ENCODE data around the gene C11orf21.

Gene C11orf21

GRCh38 chr11:2307501-2308331 lies 6.0 kb upstream of the C11orf21 start:
- DNase-seq: no peak

DNA sequence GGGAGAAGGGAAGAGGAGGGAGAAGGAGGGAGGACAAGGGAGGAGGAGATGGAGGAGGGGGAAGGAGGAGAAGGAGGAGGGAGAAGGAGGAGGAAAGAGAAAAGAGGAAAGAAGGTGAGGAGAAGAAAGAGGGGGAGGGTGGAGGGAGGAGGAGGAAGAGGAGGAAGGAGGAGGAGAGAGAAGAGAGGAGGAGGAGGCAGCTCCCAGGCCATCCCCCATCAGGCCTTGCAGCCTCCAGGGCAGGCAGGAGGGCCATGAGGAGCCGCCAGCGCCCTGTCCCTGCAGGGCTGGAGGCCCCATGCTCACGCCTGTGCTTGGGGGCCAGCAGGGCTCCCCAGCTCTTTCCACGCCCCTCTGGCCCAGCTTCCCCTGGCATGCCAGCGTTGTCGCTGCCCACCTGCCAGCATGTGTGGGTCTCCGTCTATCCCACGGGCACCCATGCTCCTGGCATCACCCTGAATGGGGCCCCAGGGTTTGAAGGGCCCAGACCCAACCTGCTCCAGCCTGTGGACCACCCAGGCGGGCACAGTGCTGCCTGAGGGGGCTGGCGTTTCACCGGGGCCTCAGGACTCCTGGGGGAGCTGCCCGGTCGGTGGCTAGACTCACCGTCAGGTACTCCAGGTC lies 5.3 kb upstream of the C11orf21 start:
- DNase-seq: peak; percentile 16

GRCh38 chr11:2306452-2306823 lies 4.7 kb upstream of the C11orf21 start:
- peak; percentile 65 for DNase-seq

GRCh38 chr11:2305788-2306451 lies 4.2 kb upstream of the C11orf21 start:
- peak; percentile 7 for DNase-seq

- peak; percentile 37 for DNase-seq
Observed at GRCh38 chr11:2305140-2305778, 3.5 kb upstream of the C11orf21 start.

DNA sequence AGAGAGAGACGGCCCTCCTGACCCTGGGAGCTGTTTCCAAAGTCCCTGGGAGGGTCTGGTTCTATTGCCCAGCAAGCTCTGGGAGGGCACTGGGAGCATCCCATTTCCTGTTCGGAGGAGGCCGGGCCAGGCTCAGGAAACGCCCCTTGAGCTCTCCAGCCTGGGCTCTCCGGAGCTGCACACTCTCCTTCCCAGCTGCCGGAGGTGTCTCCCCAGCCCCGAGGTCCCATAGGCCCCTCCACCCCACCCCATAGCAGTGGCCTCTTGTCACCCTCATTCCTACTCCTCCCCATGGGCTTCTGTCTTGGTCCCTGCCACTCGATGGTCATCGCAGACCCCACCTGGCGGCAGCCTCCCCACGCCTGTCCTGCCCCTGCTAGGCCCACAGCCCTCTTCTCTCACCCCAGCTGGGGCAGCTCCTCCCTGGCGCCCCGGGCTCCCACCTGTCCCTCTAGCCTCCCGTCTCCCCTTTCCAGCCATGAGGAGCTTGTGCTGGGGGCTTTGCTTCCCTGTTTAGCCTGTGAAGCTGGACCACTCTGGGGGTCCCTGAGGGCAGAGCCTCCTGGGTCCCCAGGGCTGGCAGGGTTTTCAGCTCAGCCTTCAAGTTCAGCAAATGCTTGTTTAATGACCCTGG lies 2.9 kb upstream of the C11orf21 start:
- no peak for DNase-seq

DNA sequence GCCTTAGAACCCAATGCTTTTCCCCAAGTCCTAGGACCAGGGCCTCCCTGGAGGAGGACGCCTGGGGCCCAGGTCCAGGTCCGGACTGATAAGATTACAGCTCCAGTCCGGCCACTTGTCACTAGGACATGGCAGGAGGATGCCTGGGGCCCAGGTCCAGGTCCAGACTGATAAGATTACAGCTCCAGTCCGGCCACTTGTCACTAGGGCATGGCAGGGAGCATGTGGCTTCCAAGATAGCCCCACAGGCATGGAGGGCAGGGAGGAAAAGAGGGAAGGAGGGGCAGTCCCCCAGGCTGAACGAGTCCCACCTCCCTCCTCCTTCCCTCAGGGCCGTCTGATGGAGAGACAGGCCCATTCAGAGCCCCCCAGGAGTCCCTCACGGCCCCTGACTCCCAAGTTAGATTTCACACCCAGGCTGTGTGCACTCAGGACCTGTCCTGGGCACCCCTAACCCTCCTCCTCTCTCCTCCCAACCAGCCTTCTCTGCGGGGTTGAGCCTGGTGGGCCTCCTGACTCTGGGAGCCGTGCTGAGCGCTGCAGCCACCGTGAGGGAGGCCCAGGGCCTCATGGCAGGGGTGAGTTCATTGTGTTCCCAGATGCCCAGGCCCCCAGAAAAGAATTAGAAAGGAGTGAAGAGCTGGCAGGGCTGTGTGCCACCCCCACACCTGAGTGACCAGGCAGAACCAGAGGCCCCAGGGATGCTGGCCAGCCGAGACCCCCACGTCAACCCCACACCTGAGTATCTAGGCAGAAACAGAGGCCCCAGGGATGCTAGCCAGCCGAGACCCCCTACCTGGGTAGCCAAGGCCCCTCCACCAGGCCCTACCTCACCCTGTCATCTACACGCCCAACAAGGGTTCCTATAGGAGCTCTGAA lies 2.1 kb upstream of the C11orf21 start:
- no peak for DNase-seq

- no peak for DNase-seq
Observed at GRCh38 chr11:2302896-2303626, 1.3 kb upstream of the C11orf21 start.

DNA sequence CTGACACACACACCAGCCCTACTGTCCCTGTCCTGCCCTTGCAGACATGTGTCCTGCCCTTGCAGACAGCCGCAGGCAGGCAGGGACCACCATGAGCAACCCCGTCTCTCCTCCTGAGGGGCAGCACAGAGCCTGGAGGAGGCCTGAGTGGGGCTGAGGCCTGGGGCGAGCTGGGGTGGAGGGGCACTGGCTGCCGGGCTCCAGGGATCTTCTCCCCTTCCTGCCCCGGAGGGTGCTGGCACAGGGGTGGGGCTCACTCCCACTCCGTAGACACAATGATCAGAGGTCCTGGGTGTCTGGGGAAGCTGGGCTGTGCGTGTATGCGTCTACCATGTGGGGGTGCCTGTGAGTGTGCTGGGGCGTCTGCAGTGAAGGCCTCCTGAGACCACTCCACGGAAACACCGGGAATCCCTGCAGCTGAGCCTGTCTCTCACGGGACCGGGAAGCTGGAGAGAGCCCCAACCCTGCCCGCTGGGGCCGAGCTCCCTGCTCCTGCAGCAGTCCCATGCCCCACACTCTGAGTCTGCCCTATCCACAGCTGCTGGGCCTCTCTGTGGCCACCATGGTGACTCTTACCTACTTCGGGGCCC lies 683 bp upstream of the C11orf21 start:
- DNase-seq: no peak

DNA sequence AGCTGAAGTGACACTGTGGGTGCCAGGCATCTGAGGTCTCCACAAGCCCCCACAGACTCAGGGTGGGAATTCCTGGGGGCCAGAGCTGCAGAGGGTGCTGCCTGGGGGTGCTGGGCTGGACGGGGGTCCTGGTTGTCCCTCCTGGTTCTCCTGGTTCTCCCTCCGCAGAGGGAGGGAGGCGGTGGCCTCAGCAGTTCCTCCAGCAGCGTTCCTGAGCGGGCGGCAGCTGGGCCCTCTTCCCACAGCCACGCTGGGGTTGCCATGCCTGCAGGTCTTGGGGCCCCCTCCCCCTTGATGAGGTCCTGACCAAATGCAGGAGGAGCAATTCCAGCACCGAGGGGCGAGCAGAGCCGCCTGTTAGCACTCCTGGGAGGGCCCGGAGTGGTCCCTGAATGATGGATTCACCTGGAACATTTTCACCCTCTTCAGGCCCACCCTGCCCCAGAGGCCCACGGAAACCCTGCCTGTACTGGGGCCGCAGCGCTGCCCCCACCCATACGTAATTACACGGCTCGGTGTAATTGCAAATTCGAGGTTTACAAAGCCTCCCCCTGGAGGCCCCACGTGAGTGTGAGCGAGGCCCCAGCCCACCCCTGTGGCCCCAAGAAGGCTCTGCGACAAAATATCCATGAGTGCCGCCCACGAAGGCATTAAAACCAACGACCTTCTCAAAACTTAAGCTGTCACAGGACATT lies 635 bp downstream of the C11orf21 start:
- no peak for DNase-seq

DNA sequence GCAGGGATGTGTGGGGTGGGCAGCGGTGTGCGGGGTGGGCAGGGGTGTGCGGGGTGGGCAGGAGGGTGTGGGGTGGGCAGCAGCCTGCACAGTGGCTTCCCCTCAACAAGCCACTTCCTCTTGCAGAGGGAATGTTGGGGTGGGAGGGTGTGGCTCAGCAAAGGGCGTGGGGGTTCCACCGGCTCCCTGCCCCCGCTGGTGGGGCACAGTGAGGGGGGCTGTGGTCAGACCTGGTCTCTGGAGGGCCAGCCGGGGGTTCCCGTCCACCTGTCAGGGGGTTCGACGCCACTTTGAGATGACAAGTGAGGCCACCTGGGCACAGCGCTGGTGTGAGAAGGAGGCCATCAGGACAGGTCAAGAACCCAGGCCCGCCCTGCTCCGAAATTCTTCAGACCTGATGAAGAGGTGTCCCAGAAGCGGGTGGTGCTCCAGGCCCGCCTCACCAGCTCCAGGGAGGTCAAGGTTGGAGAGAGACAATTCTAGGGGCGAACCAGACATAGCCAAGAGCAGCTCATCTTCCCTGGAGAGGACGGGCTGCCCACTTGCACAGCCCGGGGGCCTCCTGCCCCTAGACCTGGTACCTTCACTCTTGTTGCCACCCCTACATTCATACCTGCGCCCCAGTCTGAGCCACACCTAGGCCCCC lies 1.3 kb downstream of the C11orf21 start:
- no peak for DNase-seq

GRCh38 chr11:2299773-2300172 lies 1.9 kb downstream of the C11orf21 start:
- DNase-seq: no peak

DNA sequence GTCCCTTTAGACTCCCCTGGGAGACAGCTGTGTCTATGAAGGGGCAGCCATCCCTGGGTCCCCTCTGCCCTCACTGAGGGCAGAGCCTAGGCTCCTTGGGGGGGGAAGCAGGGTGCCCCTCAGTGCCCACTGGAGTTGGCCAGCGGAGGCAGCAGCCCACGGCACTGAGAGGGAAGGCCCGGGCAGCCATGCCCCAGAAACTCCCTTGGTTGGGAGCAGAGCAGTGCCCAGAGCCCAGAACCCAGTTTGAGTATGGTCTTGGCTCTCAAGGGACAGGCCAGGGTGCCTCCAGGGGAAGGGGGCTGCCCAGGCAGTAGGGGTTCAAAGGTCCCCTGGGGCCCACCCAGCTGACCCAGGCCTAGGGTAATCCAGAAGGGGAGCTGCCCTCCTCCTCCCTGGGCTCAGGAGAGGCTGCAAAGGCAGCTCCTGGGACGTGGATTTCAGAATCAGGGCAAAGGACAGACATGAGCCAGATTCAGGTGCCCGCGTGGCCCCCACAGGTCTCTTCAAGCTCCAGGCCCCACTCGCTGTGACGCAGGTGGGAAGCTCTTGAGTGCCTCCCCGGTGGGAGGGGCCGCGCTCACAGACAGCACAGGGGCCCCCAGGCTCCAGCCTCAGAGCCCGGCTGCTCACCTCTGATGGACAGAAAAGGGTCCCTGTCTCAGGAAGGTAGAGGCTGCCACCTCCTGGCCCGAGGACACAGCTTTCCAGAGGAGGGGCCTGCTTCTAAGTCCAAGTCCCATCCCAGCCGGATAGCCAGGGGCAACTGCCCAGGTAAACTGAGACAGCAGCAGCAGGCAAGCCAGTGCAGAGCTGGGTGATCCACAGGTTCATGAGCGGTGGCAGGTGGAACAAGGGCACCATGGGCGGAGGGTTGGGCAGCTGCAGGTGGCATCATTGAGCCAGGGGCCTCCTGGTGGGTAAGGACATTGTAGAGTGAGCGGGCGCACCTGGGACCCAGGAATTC lies 2.6 kb downstream of the C11orf21 start:
- DNase-seq: no peak

DNA sequence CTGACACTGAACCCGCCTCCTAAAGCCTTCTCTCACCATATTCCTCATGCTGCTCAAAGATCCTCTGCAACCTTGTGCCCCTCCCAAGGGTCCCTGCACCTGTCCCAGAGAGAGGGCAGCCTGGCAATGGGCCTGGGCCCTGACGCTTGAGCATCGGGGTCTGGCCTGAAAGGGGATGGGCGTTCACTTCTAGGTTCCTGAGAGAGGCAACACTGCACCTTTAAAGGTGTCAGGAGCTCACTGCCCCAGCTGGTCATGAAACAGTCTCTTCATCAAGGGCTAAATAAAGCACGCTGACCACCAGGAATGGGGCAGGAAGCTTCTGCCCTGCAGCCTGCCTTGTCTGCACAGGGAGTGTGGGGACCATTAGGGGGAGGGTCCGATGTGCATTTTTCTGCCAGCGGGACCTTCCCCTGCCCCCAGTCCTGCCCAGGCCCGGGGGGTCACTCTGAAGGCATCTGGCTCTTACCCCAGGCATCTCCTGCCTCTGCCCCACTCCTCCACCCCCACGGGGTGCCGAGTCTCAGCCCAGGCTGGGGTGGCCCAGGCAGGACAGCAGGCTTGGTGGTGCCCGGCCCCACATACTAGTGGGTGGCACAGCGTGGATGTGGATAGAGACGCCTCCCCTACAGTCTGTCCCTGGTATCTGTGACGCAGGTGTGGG lies 3.5 kb downstream of the C11orf21 start:
- no peak for DNase-seq

GRCh38 chr11:2297623-2298030 lies 4.1 kb downstream of the C11orf21 start:
- no peak for DNase-seq

DNA sequence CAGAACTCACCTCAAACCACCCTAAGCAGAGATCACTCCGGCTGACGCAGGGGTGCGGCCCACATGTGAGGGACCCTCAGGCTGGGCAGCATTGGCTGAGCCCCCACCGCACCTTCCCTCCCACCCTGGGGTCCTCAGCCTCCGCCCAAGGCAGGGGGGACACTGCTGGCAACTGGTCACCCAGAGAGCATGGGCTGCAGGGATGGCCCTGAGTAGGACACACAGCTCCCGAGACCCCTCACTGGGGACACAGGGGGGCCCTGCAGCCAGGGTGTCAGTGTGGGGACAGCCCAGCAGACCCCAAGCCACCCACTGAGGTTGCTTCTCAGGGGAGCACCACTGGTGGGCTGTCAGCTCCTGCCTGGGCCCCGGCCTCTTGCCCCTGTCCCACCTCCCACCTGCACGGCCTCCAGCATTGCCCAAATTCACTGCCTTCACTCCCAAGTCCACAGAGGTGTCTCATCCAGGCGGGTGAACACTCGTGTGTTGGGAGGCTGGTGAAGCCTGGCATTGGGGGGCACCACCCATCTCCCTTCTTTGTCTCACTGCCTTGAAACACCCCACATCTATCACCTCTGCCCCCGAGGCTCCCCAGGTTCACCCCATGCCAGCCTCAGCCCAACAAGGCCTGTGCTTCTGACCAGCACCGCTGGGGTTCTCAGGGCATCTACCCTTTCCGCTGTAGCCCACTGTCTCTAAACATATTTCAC lies 4.7 kb downstream of the C11orf21 start:
- no peak for DNase-seq
